Esophagus muscularis mucosa (tissue), 4 donors: ENCODE results near the gene SRGAP3. TPM values are rescaled to one million over a fixed set of nuclear protein-coding genes. Genes with fewer than 3 reads are reported as not detected.

ENCODE experiments used
- DNase-seq: peaks from one replicate; pipeline ENCODE4 v3.0.0-alpha.2; 2017; ENCODE audit errors: extremely low spot score
- H3K27ac ChIP-seq, 4 donors: fragments of 200-600 bp; sonication (generic); replicated peaks in 1 of 4; 1 replicate in 3 of 4; 2 replicates in 1 of 4; pipeline ENCODE4 v1.5.1; 2016 to 2019; ENCODE audit warnings: mild to moderate bottlenecking in 1 of 4
- H3K27me3 ChIP-seq, 4 donors: fragments of 200-600 bp; sonication (generic); one replicate each; pipeline versions ENCODE4 v1.5.1 to v1.6.0; 2016 to 2019
- H3K36me3 ChIP-seq, 4 donors: fragments of 200-600 bp; sonication (generic); one replicate each; pipeline ENCODE4 v1.5.1; 2016 to 2019
- H3K4me1 ChIP-seq, 4 donors: fragments of 200-600 bp; sonication (generic); one replicate each; pipeline ENCODE4 v1.5.1; 2016 to 2019
- H3K4me3 ChIP-seq, 4 donors: fragments of 200-600 bp; sonication (generic); 1 replicate in 2 of 4; 2 replicates in 2 of 4; pipeline ENCODE4 v1.5.1; 2016 to 2019; ENCODE audit warnings: mild to moderate bottlenecking in 4 of 4, moderate library complexity in 1 of 4
- H3K9me3 ChIP-seq, 4 donors: fragments of 200-600 bp; sonication (generic); 1 replicate in 3 of 4; 2 replicates in 1 of 4; pipeline ENCODE4 v1.5.1; 2016 to 2019
- EP300 ChIP-seq: sonication (generic); formaldehyde crosslinking; IDR thresholded peaks from one replicate; pipeline ENCODE4 v1.6.1; 2017; ENCODE audit warnings: antibody characterized with exemption
- POLR2A ChIP-seq: fragments of 450-650 bp; IDR thresholded peaks from one replicate; pipeline ENCODE4 v1.6.1; 2017; ENCODE audit warnings: antibody characterized with exemption, moderate library complexity, mild to moderate bottlenecking, low read depth
- POLR2AphosphoS5 ChIP-seq, 2 donors: sonication (generic); formaldehyde crosslinking; IDR thresholded peaks; one replicate each; pipeline ENCODE4 v1.6.1; 2017; ENCODE audit warnings: antibody characterized with exemption in 2 of 2
- WGBS: methylation state at CpG from one replicate; pipeline ENCODE4 v1.1.5; 2018; 5-methylcytosine and 5-hydroxymethylcytosine counted together
- intact Hi-C: fragments of 100-400 bp; cut with DNase I; formaldehyde crosslinking; loops from one replicate; pipeline ENCODE4 v1.15.1; 2023
- total RNA-seq, 4 donors: library from RNA; depleted of rRNA; stranded (reverse); fragments of >200 nt; gene quantifications; one replicate each; pipeline versions ENCODE4 v1.1.0 to v1.2.1, GENCODE V29; 2016
- TF ChIP-seq, protein P1 (sequence below), 3 experiments: fragments of 200-600 bp in 2 of 3; fragments of 450-650 bp in 1 of 3; sonication (generic) in 2 of 3; IDR thresholded peaks; one replicate each; pipeline ENCODE4 v1.5.1; 2017 to 2019; ENCODE audit warnings: antibody characterized with exemption in 3 of 3, mild to moderate bottlenecking in 2 of 3, moderate library complexity in 1 of 3

The SRGAP3 gene
- total RNA-seq, 4 donors from 2014 or later: 2.4 to 8.6 (median 3.1) TPM

GRCh38 chr3:8952130-8952529, 297.3 kb downstream of the SRGAP3 start:
- TF ChIP-seq POLR2A (no peak), POLR2AphosphoS5 (IDR thresholded peaks at IDR 0.05) (no peak), EP300 (no peak)
- TF ChIP-seq, protein P1, sequence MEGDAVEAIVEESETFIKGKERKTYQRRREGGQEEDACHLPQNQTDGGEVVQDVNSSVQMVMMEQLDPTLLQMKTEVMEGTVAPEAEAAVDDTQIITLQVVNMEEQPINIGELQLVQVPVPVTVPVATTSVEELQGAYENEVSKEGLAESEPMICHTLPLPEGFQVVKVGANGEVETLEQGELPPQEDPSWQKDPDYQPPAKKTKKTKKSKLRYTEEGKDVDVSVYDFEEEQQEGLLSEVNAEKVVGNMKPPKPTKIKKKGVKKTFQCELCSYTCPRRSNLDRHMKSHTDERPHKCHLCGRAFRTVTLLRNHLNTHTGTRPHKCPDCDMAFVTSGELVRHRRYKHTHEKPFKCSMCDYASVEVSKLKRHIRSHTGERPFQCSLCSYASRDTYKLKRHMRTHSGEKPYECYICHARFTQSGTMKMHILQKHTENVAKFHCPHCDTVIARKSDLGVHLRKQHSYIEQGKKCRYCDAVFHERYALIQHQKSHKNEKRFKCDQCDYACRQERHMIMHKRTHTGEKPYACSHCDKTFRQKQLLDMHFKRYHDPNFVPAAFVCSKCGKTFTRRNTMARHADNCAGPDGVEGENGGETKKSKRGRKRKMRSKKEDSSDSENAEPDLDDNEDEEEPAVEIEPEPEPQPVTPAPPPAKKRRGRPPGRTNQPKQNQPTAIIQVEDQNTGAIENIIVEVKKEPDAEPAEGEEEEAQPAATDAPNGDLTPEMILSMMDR (IDR thresholded peaks at IDR 0.05): no peak
- intact Hi-C loops: no loop called here
- no peak for DNase-seq
- Histone ChIP-seq H3K36me3 (peaks cover 0 to 17% (median 2%) of the 10 kb centered on the region in 4 donors), H3K4me3 (no peak overlapping the region), H3K9me3 (no peaks in the 10 kb centered on the region), H3K4me1 (no peaks in the 10 kb centered on the region), H3K27me3 (no peaks in the 10 kb centered on the region), H3K27ac (no peak overlapping the region)

- 85% methylated on average over 3 of the region's 3 CpGs for WGBS
- Histone ChIP-seq H3K27ac (no peak overlapping the region), H3K9me3 (peaks cover 0 to 9% (median 4%) of the 10 kb centered on the region in 4 donors), H3K4me1 (no peaks in the 10 kb centered on the region), H3K27me3 (no peaks in the 10 kb centered on the region), H3K4me3 (no peak overlapping the region), H3K36me3 (peaks cover 0 to 44% (median 7%) of the 10 kb centered on the region in 4 donors)
- intact Hi-C loops: no loop called here
- TF ChIP-seq POLR2AphosphoS5 (IDR thresholded peaks at IDR 0.05) (no peak), EP300 (no peak), POLR2A (no peak)
- TF ChIP-seq, protein P1 (IDR thresholded peaks at IDR 0.05): no peak
- no peak for DNase-seq
Measured at GRCh38 chr3:8945890-8946600, 303.4 kb downstream of the SRGAP3 start.

- no peak overlapping the region for H3K4me3 ChIP-seq
- peaks cover 0 to 1% (median under 1%) of the 10 kb centered on the region in 4 donors for H3K4me1 ChIP-seq
- peaks cover 0 to 57% (median 14%) of the 10 kb centered on the region in 4 donors for H3K36me3 ChIP-seq
- TF ChIP-seq POLR2A (no peak), EP300 (no peak), POLR2AphosphoS5 (IDR thresholded peaks at IDR 0.05) (no peak)
- TF ChIP-seq, protein P1 (IDR thresholded peaks at IDR 0.05): no peak
- no peaks in the 10 kb centered on the region for H3K27me3 ChIP-seq
- peaks cover 0 to 9% (median 4%) of the 10 kb centered on the region in 4 donors for H3K9me3 ChIP-seq
- no peak for DNase-seq
- H3K27ac ChIP-seq: no peak overlapping the region
- intact Hi-C loops: no loop called here
- 90% methylated on average over 4 of the region's 4 CpGs for WGBS
Measured at GRCh38 chr3:8942746-8943488, 306.5 kb downstream of the SRGAP3 start.

GRCh38 chr3:8942115-8942514, 307.3 kb downstream of the SRGAP3 start:
- Histone ChIP-seq H3K27me3 (no peaks in the 10 kb centered on the region), H3K4me3 (no peak overlapping the region), H3K9me3 (peaks cover 0 to 9% (median 4%) of the 10 kb centered on the region in 4 donors), H3K36me3 (peaks cover 0 to 49% (median 14%) of the 10 kb centered on the region in 4 donors), H3K27ac (no peak overlapping the region), H3K4me1 (peaks cover 3 to 9% (median 7%) of the 10 kb centered on the region in 4 donors)
- WGBS: 96% methylated on average over 4 of the region's 4 CpGs
- intact Hi-C loops: no loop called here
- no peak for DNase-seq
- TF ChIP-seq POLR2AphosphoS5 (IDR thresholded peaks at IDR 0.05) (no peak), EP300 (no peak), POLR2A (no peak)
- TF ChIP-seq, protein P1 (IDR thresholded peaks at IDR 0.05): no peak
